Mesenchymal stem cell (in vitro differentiated cells and primary cell): ENCODE data around the gene OPCML.

Source experiments
- DNase-seq: peaks from one replicate; pipeline ENCODE4 v3.0.0-alpha.2; 2013
- H2AFZ ChIP-seq: one replicate; pipeline ENCODE4 v1.6.1; 2013; ENCODE audit warnings: low read depth, mild to moderate bottlenecking, control low read depth, inconsistent platforms, low read length, moderate library complexity
- H2AK5ac ChIP-seq: 2 replicates; pipeline ENCODE4 v1.6.1; 2013; ENCODE audit warnings: low read length, moderate library complexity, mild to moderate bottlenecking, inconsistent platforms; ENCODE audit not compliant: severe bottlenecking
- H2BK120ac ChIP-seq: one replicate; pipeline ENCODE4 v1.6.1; 2013; ENCODE audit warnings: low read depth, mild to moderate bottlenecking, inconsistent platforms, low read length, moderate library complexity
- H2BK12ac ChIP-seq, 2 experiments: one replicate each; pipeline ENCODE4 v1.6.1; 2013; ENCODE audit warnings: inconsistent platforms in 2 of 2, low read length in 2 of 2, mild to moderate bottlenecking in 2 of 2, moderate library complexity in 2 of 2, control low read depth in 1 of 2
- H2BK15ac ChIP-seq: one replicate; pipeline ENCODE4 v1.6.1; 2013; ENCODE audit warnings: mild to moderate bottlenecking, low read depth, inconsistent platforms; ENCODE audit not compliant: poor library complexity, severe bottlenecking
- H2BK5ac ChIP-seq: 2 replicates; pipeline ENCODE4 v1.6.1; 2013; ENCODE audit warnings: low read depth, mild to moderate bottlenecking, low read length, control low read depth, inconsistent platforms; ENCODE audit not compliant: poor library complexity, severe bottlenecking
- H3K14ac ChIP-seq, 2 experiments: one replicate each; pipeline ENCODE4 v1.6.1; 2013; ENCODE audit warnings: inconsistent platforms in 2 of 2, low read length in 2 of 2, control low read depth in 1 of 2, mild to moderate bottlenecking in 1 of 2, moderate library complexity in 1 of 2
- H3K18ac ChIP-seq, 2 experiments: one replicate each; pipeline ENCODE4 v1.6.1; 2013; ENCODE audit warnings: inconsistent platforms in 2 of 2, low read length in 2 of 2, control low read depth in 1 of 2, low read depth in 1 of 2, mild to moderate bottlenecking in 1 of 2
- H3K23ac ChIP-seq, 2 experiments: one replicate each; pipeline ENCODE4 v1.6.1; 2013; ENCODE audit warnings: inconsistent platforms in 2 of 2, low read length in 2 of 2, mild to moderate bottlenecking in 2 of 2, moderate library complexity in 2 of 2, control low read depth in 1 of 2
- H3K27ac ChIP-seq: 2 replicates; pipeline ENCODE4 v1.5.1; 2013; ENCODE audit warnings: mild to moderate bottlenecking, moderate library complexity, low read length, control low read depth, inconsistent platforms; ENCODE audit not compliant: poor library complexity, severe bottlenecking
- H3K27me3 ChIP-seq, 2 experiments: 2 replicates each; pipeline versions ENCODE4 v1.6.1 to v1.7.0; 2013; ENCODE audit warnings: low read length in 2 of 2, mild to moderate bottlenecking in 2 of 2, moderate library complexity in 2 of 2, control low read depth in 1 of 2, inconsistent platforms in 1 of 2; ENCODE audit not compliant: control insufficient read depth in 1 of 2, insufficient read depth in 1 of 2
- H3K36me3 ChIP-seq, 2 experiments: 2 replicates each; pipeline versions ENCODE4 v1.6.1 to v1.7.0; 2013; ENCODE audit warnings: low read length in 2 of 2, control low read depth in 1 of 2, inconsistent platforms in 1 of 2, low read depth in 1 of 2, mild to moderate bottlenecking in 1 of 2; ENCODE audit not compliant: insufficient read depth in 2 of 2, control insufficient read depth in 1 of 2
- H3K4ac ChIP-seq, 2 experiments: one replicate each; pipeline ENCODE4 v1.6.1; 2013; ENCODE audit warnings: inconsistent platforms in 2 of 2, low read length in 2 of 2, mild to moderate bottlenecking in 2 of 2, moderate library complexity in 2 of 2, control low read depth in 1 of 2, low read depth in 1 of 2
- H3K4me1 ChIP-seq: 2 replicates; pipeline ENCODE4 v1.6.1; 2013; ENCODE audit warnings: low read depth, low read length, control low read depth; ENCODE audit not compliant: control insufficient read depth, insufficient read depth
- H3K4me2 ChIP-seq: 2 replicates; pipeline ENCODE4 v1.6.1; 2013; ENCODE audit warnings: low read length, mild to moderate bottlenecking, inconsistent platforms; ENCODE audit not compliant: poor library complexity, severe bottlenecking
- H3K4me3 ChIP-seq, 2 experiments: 2 replicates each; pipeline versions ENCODE4 v1.5.1 to v1.7.0; 2013; ENCODE audit warnings: low read length in 2 of 2, mild to moderate bottlenecking in 2 of 2, control low read depth in 1 of 2, low read depth in 1 of 2; ENCODE audit not compliant: insufficient read depth in 1 of 2
- H3K79me1 ChIP-seq: replicated peaks from 2 replicates; pipeline ENCODE4 v1.6.1; 2013; ENCODE audit warnings: mild to moderate bottlenecking, control low read depth, low read length, inconsistent platforms; ENCODE audit not compliant: poor library complexity, severe bottlenecking
- H3K9ac ChIP-seq: 2 replicates; pipeline ENCODE4 v1.7.0; 2013; ENCODE audit warnings: mild to moderate bottlenecking, low read length, moderate library complexity
- H3K9me3 ChIP-seq: 2 replicates; pipeline ENCODE4 v1.7.0; 2013; ENCODE audit warnings: mild to moderate bottlenecking, low read length; ENCODE audit not compliant: control insufficient read depth
- H4K8ac ChIP-seq: one replicate; pipeline ENCODE4 v1.6.1; 2013; ENCODE audit warnings: inconsistent platforms, mild to moderate bottlenecking, low read length, moderate library complexity
- H4K91ac ChIP-seq: one replicate; pipeline ENCODE4 v1.6.1; 2013; ENCODE audit warnings: mild to moderate bottlenecking, low read length, inconsistent platforms
- WGBS: methylation state at CpG from one replicate; pipeline ENCODE4 v1.1.7; 2013; ENCODE audit warnings: mixed read lengths; 5-methylcytosine and 5-hydroxymethylcytosine counted together

Gene OPCML

DNA sequence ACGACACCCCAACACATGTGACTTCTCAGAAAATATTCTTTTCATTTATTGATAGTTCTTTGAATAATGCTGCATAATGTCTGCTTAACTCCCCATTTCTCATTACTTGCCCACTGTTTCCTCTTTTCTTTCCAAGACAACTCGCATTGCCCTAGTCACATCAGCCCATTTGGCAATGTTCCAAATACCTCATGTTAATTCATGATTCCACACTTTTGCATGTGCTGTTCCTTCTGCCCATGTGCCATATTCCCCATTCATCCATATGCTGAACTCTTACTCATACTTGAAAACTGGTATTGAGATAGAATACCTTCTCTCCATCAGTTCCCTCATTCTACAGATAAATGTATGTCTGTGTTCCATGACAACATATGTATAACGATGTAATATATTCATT, 993.7 kb downstream of the OPCML start:
- Histone ChIP-seq H3K4me1 (no peaks in the 10 kb centered on the region), H2BK12ac (no peak overlapping the region), H3K9me3 (no peaks in the 10 kb centered on the region), H4K8ac (no peak overlapping the region), H3K9ac (no peak overlapping the region), H3K27ac (no peak overlapping the region), H2BK5ac (no peak overlapping the region), H3K36me3 (no peaks in the 10 kb centered on the region), H2AK5ac (no peak overlapping the region), H3K23ac (no peak overlapping the region), H3K79me1 (no peaks in the 10 kb centered on the region), H3K27me3 (no peaks in the 10 kb centered on the region), H3K4me3 (no peak overlapping the region), H2BK15ac (no peak overlapping the region), H3K4ac (no peak overlapping the region), H2BK120ac (no peak overlapping the region), H3K18ac (no peak overlapping the region), H2AFZ (no peak overlapping the region), H3K14ac (no peak overlapping the region), H4K91ac (no peak overlapping the region), H3K4me2 (no peak overlapping the region)
- WGBS, result 52% methylated on average over 2 of the region's 3 CpGs
- no peak for DNase-seq

DNA sequence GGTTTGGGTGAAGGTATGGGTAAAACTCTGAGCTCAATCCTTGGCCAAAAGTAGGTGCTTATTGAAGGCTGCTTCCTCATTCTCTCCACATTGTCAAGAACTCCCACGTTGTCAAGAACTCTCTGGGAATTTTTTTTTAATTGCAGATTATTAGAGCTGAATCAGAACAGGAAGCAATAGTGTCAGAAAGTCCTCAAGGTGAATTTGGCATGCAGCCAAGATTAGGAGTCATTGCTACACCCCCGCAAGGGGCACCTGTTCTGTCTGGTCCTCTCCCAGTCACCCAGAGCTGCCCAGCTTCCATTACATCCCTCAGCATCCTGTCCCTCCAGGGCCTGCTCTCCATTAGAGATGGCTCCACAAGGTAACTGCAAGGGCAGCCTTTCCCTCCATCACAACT, 996.5 kb downstream of the OPCML start:
- Histone ChIP-seq H3K4me3 (no peak overlapping the region), H3K9ac (no peak overlapping the region), H3K9me3 (no peaks in the 10 kb centered on the region), H4K8ac (no peak overlapping the region), H3K23ac (no peak overlapping the region), H2BK12ac (no peak overlapping the region), H4K91ac (no peak overlapping the region), H3K4me2 (no peak overlapping the region), H3K36me3 (no peaks in the 10 kb centered on the region), H3K4ac (no peak overlapping the region), H2AK5ac (no peak overlapping the region), H3K79me1 (no peaks in the 10 kb centered on the region), H2BK5ac (no peak overlapping the region), H2BK15ac (no peak overlapping the region), H2AFZ (no peak overlapping the region), H2BK120ac (no peak overlapping the region), H3K27me3 (peaks cover 0 to 3% of the 10 kb centered on the region in 2 experiments), H3K4me1 (no peaks in the 10 kb centered on the region), H3K27ac (no peak overlapping the region), H3K18ac (no peak overlapping the region), H3K14ac (no peak overlapping the region)
- 0% methylated on average over 1 of the region's 2 CpGs for WGBS
- no peak for DNase-seq

DNA sequence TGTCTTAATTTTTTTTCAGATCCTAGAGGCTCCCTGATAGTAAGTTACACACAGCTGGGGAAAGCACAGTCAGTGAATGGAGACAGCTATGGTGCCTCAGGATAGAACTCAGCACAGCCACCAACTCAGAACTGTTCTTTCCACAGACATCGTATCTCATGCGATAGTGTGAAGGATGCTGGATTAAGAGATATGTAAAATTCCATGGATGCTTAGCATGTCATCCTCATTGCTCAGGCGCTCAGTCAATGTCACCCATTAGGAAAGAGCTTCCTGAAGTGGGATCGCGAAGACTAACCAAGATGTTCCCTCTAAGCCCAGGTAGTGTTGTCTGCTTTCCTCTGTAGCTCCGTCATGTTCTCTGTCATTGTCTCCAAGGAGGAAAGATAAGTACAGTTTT, 1000.4 kb downstream of the OPCML start:
- H3K4me1 ChIP-seq, result no peaks in the 10 kb centered on the region
- H3K18ac ChIP-seq, result no peak overlapping the region
- no peak overlapping the region for H3K4ac ChIP-seq
- no peaks in the 10 kb centered on the region for H3K79me1 ChIP-seq
- no peaks in the 10 kb centered on the region for H3K9me3 ChIP-seq
- H3K4me2 ChIP-seq, result no peak overlapping the region
- no peak overlapping the region for H4K8ac ChIP-seq
- no peaks in the 10 kb centered on the region for H3K36me3 ChIP-seq
- no peak overlapping the region for H4K91ac ChIP-seq
- no peak overlapping the region for H2AK5ac ChIP-seq
- H2BK120ac ChIP-seq, result no peak overlapping the region
- no peak for DNase-seq
- no peak overlapping the region for H3K9ac ChIP-seq
- H2AFZ ChIP-seq, result no peak overlapping the region
- no peak overlapping the region for H2BK15ac ChIP-seq
- no peak overlapping the region for H2BK5ac ChIP-seq
- H3K23ac ChIP-seq, result no peak overlapping the region
- peaks cover 3 to 6% of the 10 kb centered on the region in 2 experiments for H3K27me3 ChIP-seq
- no peak overlapping the region for H3K4me3 ChIP-seq
- H3K27ac ChIP-seq, result no peak overlapping the region
- no peak overlapping the region for H2BK12ac ChIP-seq
- WGBS, result 66% methylated on average over 6 of the region's 6 CpGs
- no peak overlapping the region for H3K14ac ChIP-seq

DNA sequence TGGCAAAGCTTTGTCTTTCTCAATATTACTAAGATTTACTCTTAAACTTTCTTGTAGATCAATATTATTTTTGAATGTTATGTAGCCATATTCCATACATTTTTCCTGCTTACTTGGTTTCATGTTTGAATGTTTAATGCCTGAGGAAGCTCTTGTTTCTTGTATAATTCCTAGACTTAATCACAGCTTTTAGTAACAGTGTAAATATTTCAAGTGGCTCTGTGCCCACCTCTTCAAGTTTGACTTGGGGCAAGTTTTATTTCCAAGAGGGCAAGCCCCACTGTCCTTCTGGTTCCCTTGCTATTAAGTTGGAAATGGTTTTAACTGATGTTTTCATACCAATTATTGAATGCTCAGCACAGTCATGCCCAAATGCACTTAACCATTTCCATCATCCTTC, 1004.1 kb downstream of the OPCML start:
- Histone ChIP-seq H3K27me3 (peaks cover 3 to 6% of the 10 kb centered on the region in 2 experiments), H3K4ac (no peak overlapping the region), H2AK5ac (no peak overlapping the region), H3K4me2 (no peak overlapping the region), H3K23ac (no peak overlapping the region), H4K8ac (no peak overlapping the region), H2AFZ (no peak overlapping the region), H2BK120ac (no peak overlapping the region), H3K79me1 (no peaks in the 10 kb centered on the region), H3K36me3 (no peaks in the 10 kb centered on the region), H3K4me1 (no peaks in the 10 kb centered on the region), H3K18ac (no peak overlapping the region), H3K27ac (no peak overlapping the region), H3K9me3 (no peaks in the 10 kb centered on the region), H3K14ac (no peak overlapping the region), H3K4me3 (no peak overlapping the region), H2BK5ac (no peak overlapping the region), H2BK15ac (no peak overlapping the region), H3K9ac (no peak overlapping the region), H2BK12ac (no peak overlapping the region), H4K91ac (no peak overlapping the region)
- DNase-seq, result no peak
